ENCODE measurements around the gene EMC7.

DNA sequence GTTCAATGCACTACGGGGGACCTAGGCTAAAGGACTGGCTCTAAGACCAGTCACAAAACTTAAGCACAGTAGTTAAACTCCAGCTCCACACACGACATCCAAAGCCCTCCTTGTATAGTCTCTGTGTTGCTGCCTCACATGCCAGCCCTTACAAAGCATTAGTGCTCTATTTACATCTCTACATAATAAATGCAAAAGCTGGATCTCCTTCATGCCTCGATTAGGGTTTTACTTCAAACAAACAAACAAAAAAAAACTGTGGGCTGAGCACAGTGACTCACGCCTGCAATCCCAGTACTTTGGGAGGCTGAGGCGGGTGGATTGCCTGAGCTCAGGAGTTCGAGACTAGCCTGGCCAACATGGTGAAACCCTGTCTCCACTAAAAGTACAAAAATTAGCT lies 9.8 kb upstream of the EMC7 start:
- TF ChIP-seq, protein P1, sequence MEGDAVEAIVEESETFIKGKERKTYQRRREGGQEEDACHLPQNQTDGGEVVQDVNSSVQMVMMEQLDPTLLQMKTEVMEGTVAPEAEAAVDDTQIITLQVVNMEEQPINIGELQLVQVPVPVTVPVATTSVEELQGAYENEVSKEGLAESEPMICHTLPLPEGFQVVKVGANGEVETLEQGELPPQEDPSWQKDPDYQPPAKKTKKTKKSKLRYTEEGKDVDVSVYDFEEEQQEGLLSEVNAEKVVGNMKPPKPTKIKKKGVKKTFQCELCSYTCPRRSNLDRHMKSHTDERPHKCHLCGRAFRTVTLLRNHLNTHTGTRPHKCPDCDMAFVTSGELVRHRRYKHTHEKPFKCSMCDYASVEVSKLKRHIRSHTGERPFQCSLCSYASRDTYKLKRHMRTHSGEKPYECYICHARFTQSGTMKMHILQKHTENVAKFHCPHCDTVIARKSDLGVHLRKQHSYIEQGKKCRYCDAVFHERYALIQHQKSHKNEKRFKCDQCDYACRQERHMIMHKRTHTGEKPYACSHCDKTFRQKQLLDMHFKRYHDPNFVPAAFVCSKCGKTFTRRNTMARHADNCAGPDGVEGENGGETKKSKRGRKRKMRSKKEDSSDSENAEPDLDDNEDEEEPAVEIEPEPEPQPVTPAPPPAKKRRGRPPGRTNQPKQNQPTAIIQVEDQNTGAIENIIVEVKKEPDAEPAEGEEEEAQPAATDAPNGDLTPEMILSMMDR (IDR thresholded peaks at IDR 0.05) = no peak
- TF ChIP-seq EP300 (IDR thresholded peaks at IDR 0.05; ENCODE audit: low read depth) = no peak
- no peak for TF ChIP-seq POLR2A (IDR thresholded peaks at IDR 0.05)
